ENCODE data around the gene NEUROG1. TPM values are rescaled to one million over a fixed set of nuclear protein-coding genes. Genes with fewer than 3 reads are reported as not detected.

The NEUROG1 gene
- total and polyA plus RNA-seq, 2 of the 13 experiments (the other 11 are each of a cell fraction or from before 2014, with no cell fraction given), result not detected

DNA sequence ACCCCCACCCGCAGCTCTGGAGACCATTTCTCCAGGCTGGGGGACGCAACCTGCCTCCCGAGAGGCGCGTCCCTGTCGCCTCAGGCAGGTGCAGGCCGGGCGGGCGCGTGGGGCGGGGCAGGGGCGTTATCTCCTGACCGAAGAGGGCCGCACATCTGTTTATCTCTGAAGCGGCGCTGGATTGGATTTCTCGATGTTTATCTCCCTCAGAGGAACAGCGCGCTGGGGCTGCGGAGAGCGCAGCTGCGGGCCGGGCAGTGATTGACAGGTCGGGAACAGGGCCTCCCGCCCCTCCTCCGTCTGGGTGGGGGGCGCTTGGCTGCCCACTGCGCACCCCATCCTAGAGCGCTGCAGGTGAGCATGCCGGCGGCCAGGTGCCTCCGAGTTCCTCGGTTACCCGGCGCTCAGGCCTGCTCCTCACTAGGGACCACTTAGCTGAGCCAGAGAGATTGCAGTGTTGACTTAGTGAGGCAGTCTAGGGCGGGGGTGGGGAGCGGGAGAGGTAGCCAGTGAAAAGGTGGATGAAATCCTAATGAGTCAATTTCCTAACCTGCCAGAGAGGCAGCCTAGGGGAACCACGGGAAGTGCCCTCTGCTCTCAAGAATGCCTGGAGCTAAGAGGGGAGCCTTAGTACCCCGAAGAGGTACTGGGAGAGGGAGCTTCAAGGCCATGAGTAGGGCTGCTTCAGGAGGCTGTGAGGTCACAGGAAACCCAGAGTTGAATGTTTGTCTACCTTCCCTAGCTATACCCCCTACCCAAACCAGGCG, 44.0 kb downstream of the NEUROG1 start (continued):
- TF ChIP-seq SMAD9 (CRISPR knock-in tag; IDR thresholded peaks at IDR 0.05) (no peak), ZNF589 (CRISPR knock-in tag; conservative IDR thresholded peaks at IDR 0.05) (no peak), FOSL2 (CRISPR knock-in tag; IDR thresholded peaks at IDR 0.05) (peak; percentile 62), YEATS2 (CRISPR knock-in tag; IDR thresholded peaks at IDR 0.05; ENCODE audit: borderline replicate concordance) (no peak), SRSF4 (IDR thresholded peaks at IDR 0.05; ENCODE audit: low read depth, low read length, poor library complexity, severe bottlenecking) (no peak), ZFX (CRISPR knock-in tag; IDR thresholded peaks at IDR 0.05; ENCODE audit: low read depth) (peak; percentile 50; the same call in 1 of the 2 replicates), ZNF841 (CRISPR knock-in tag; IDR thresholded peaks at IDR 0.05; ENCODE audit: borderline replicate concordance) (no peak), AGO1 (IDR thresholded peaks at IDR 0.05; ENCODE audit: low read depth, low read length, poor library complexity, severe bottlenecking) (no peak), ZNF816 (CRISPR knock-in tag; IDR thresholded peaks at IDR 0.05; ENCODE audit: borderline replicate concordance) (no peak), ZFP62 (CRISPR knock-in tag; IDR thresholded peaks at IDR 0.05) (no peak), DR1 (CRISPR knock-in tag; IDR thresholded peaks at IDR 0.05) (no peak), ZSCAN12 (CRISPR knock-in tag; IDR thresholded peaks at IDR 0.05) (no peak), ZFP36 (IDR thresholded peaks at IDR 0.05; ENCODE audit: borderline replicate concordance, low read depth, low read length, partially characterized antibody) (no peak)
- TF ChIP-seq, protein P1, sequence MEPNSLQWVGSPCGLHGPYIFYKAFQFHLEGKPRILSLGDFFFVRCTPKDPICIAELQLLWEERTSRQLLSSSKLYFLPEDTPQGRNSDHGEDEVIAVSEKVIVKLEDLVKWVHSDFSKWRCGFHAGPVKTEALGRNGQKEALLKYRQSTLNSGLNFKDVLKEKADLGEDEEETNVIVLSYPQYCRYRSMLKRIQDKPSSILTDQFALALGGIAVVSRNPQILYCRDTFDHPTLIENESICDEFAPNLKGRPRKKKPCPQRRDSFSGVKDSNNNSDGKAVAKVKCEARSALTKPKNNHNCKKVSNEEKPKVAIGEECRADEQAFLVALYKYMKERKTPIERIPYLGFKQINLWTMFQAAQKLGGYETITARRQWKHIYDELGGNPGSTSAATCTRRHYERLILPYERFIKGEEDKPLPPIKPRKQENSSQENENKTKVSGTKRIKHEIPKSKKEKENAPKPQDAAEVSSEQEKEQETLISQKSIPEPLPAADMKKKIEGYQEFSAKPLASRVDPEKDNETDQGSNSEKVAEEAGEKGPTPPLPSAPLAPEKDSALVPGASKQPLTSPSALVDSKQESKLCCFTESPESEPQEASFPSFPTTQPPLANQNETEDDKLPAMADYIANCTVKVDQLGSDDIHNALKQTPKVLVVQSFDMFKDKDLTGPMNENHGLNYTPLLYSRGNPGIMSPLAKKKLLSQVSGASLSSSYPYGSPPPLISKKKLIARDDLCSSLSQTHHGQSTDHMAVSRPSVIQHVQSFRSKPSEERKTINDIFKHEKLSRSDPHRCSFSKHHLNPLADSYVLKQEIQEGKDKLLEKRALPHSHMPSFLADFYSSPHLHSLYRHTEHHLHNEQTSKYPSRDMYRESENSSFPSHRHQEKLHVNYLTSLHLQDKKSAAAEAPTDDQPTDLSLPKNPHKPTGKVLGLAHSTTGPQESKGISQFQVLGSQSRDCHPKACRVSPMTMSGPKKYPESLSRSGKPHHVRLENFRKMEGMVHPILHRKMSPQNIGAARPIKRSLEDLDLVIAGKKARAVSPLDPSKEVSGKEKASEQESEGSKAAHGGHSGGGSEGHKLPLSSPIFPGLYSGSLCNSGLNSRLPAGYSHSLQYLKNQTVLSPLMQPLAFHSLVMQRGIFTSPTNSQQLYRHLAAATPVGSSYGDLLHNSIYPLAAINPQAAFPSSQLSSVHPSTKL (CRISPR knock-in tag; IDR thresholded peaks at IDR 0.05), result 0 out of 2 replicates have a peak, but pooled peaks have one; percentile 5
- TF ChIP-seq, protein P2, sequence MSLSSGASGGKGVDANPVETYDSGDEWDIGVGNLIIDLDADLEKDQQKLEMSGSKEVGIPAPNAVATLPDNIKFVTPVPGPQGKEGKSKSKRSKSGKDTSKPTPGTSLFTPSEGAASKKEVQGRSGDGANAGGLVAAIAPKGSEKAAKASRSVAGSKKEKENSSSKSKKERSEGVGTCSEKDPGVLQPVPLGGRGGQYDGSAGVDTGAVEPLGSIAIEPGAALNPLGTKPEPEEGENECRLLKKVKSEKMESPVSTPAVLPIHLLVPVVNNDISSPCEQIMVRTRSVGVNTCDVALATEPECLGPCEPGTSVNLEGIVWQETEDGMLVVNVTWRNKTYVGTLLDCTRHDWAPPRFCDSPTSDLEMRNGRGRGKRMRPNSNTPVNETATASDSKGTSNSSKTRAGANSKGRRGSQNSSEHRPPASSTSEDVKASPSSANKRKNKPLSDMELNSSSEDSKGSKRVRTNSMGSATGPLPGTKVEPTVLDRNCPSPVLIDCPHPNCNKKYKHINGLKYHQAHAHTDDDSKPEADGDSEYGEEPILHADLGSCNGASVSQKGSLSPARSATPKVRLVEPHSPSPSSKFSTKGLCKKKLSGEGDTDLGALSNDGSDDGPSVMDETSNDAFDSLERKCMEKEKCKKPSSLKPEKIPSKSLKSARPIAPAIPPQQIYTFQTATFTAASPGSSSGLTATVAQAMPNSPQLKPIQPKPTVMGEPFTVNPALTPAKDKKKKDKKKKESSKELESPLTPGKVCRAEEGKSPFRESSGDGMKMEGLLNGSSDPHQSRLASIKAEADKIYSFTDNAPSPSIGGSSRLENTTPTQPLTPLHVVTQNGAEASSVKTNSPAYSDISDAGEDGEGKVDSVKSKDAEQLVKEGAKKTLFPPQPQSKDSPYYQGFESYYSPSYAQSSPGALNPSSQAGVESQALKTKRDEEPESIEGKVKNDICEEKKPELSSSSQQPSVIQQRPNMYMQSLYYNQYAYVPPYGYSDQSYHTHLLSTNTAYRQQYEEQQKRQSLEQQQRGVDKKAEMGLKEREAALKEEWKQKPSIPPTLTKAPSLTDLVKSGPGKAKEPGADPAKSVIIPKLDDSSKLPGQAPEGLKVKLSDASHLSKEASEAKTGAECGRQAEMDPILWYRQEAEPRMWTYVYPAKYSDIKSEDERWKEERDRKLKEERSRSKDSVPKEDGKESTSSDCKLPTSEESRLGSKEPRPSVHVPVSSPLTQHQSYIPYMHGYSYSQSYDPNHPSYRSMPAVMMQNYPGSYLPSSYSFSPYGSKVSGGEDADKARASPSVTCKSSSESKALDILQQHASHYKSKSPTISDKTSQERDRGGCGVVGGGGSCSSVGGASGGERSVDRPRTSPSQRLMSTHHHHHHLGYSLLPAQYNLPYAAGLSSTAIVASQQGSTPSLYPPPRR (CRISPR knock-in tag; IDR thresholded peaks at IDR 0.05; ENCODE audit: borderline replicate concordance), result no peak
- TF ChIP-seq, protein P3, sequence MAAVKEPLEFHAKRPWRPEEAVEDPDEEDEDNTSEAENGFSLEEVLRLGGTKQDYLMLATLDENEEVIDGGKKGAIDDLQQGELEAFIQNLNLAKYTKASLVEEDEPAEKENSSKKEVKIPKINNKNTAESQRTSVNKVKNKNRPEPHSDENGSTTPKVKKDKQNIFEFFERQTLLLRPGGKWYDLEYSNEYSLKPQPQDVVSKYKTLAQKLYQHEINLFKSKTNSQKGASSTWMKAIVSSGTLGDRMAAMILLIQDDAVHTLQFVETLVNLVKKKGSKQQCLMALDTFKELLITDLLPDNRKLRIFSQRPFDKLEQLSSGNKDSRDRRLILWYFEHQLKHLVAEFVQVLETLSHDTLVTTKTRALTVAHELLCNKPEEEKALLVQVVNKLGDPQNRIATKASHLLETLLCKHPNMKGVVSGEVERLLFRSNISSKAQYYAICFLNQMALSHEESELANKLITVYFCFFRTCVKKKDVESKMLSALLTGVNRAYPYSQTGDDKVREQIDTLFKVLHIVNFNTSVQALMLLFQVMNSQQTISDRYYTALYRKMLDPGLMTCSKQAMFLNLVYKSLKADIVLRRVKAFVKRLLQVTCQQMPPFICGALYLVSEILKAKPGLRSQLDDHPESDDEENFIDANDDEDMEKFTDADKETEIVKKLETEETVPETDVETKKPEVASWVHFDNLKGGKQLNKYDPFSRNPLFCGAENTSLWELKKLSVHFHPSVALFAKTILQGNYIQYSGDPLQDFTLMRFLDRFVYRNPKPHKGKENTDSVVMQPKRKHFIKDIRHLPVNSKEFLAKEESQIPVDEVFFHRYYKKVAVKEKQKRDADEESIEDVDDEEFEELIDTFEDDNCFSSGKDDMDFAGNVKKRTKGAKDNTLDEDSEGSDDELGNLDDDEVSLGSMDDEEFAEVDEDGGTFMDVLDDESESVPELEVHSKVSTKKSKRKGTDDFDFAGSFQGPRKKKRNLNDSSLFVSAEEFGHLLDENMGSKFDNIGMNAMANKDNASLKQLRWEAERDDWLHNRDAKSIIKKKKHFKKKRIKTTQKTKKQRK (IDR thresholded peaks at IDR 0.05; ENCODE audit: low read length), result no peak
